ENCODE results near the gene ULK4. TPM values are rescaled to one million over a fixed set of nuclear protein-coding genes. Genes with fewer than 3 reads are reported as not detected.

The ULK4 gene
- total RNA-seq, 2 donors from 2014 or later: 11.1 to 17.9 TPM

DNA sequence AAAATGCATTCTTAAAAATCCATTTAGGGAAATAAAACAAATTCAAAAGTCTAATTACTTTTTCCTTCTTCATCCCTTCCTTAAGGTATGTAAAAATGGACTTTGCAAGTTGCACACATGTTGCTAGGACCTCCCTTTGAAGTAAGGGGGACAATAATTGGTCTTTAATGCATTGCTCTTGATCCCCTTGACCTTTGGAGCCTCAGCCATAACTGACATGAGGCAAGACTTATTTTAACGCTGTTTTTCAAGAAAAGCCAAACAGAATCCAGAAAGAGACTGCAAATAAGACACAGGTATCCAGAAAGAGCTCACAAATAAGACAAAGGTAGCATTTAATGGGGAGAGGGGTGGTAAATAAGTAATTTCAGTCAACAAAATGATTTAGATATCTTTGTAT lies 301.4 kb downstream of the ULK4 start:
- TF ChIP-seq CTCF (conservative IDR thresholded peaks at IDR 0.05): no peak
- H3K4me3 Mint-ChIP-seq: no peak overlapping the region
- Histone ChIP-seq H3K9ac (ENCODE audit: extremely low read depth, low read length, poor library complexity, severe bottlenecking) (no peak overlapping the region), H3K27ac (ENCODE audit: low read depth, low read length) (no peak overlapping the region), H3K9me3 (ENCODE audit: control insufficient read depth, low read length) (peaks cover 7% of the 10 kb centered on the region), H3K4me3 (ENCODE audit: low read length) (no peak overlapping the region), H3K4me1 (ENCODE audit: control insufficient read depth, insufficient read depth, low read length) (no peaks in the 10 kb centered on the region), H3K27me3 (ENCODE audit: control insufficient read depth, insufficient read depth, low read length, poor library complexity, severe bottlenecking) (no peaks in the 10 kb centered on the region), H3K36me3 (ENCODE audit: control insufficient read depth, insufficient read depth, low read length) (no peaks in the 10 kb centered on the region)
- DNase-seq: no peak
- peaks cover 12% of the 10 kb centered on the region for H3K9me3 Mint-ChIP-seq
- peaks cover 7% of the 10 kb centered on the region for H3K4me1 Mint-ChIP-seq
- H3K36me3 Mint-ChIP-seq (ENCODE audit: low read depth): peaks cover 14% of the 10 kb centered on the region
- H3K27me3 Mint-ChIP-seq (ENCODE audit: insufficient read depth): no peaks in the 10 kb centered on the region
- 97 to 100% methylated on average over 1 of the region's 1 CpG for WGBS, 2 experiments (ENCODE audit: insufficient coverage in 1 of 2, insufficient read length in 1 of 2)
- H3K27ac Mint-ChIP-seq: no peak overlapping the region

DNA sequence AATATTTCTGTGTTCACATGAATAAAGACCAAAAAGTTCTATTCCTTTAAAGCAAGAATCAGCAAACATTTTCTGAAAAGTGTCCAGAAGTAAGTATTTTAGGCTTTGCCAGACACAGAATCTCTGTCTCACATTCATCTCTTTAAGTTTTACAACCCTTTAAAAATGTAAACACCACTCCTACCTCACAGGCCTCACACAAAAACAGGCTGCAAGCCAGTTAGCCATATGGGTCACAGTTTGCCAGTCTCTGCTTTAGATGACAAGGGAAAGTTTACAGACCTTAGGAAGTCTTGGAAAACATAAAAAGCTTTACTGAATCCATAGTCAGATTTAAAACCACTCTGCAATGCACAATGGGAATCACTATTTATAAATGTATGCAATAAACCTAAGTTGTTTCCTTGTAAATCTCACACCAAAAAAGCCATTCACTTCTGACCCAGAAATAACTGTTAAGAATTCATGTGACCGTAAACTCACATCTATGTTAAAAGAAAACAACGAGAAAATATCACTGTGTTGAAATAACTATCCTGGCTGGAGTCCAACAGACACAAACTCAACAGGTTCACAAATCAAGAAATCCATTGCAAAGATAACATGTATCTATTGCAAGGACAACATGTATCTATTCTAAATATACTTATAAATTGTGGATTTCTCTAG lies 308.2 kb downstream of the ULK4 start:
- no peak overlapping the region for H3K27ac ChIP-seq (ENCODE audit: low read depth, low read length)
- no peaks in the 10 kb centered on the region for H3K27me3 Mint-ChIP-seq (ENCODE audit: insufficient read depth)
- TF ChIP-seq CTCF (conservative IDR thresholded peaks at IDR 0.05): no peak

GRCh38 chr3:41652931-41653330 lies 309.0 kb downstream of the ULK4 start:
- no peaks in the 10 kb centered on the region for H3K36me3 ChIP-seq (ENCODE audit: control insufficient read depth, insufficient read depth, low read length)
- H3K9ac ChIP-seq (ENCODE audit: extremely low read depth, low read length, poor library complexity, severe bottlenecking): no peak overlapping the region
- H3K4me3 Mint-ChIP-seq: no peak overlapping the region
- WGBS, 2 experiments (ENCODE audit: insufficient coverage in 1 of 2, insufficient read length in 1 of 2): 80% methylated on average over 3 of the region's 3 CpGs; no CpG with 5 or more reads in 1 of the 2 experiments
- H3K4me1 ChIP-seq (ENCODE audit: control insufficient read depth, insufficient read depth, low read length): peaks cover 17% of the 10 kb centered on the region
- no peak for TF ChIP-seq CTCF (conservative IDR thresholded peaks at IDR 0.05)
- peaks cover 10% of the 10 kb centered on the region for H3K36me3 Mint-ChIP-seq (ENCODE audit: low read depth)
- H3K4me3 ChIP-seq (ENCODE audit: low read length): peak overlapping the region; percentile 53
- peaks cover 23% of the 10 kb centered on the region for H3K9me3 Mint-ChIP-seq
- peaks cover 38% of the 10 kb centered on the region for H3K4me1 Mint-ChIP-seq
- no peaks in the 10 kb centered on the region for H3K27me3 Mint-ChIP-seq (ENCODE audit: insufficient read depth)
- DNase-seq: peak; percentile 49
- no peaks in the 10 kb centered on the region for H3K27me3 ChIP-seq (ENCODE audit: control insufficient read depth, insufficient read depth, low read length, poor library complexity, severe bottlenecking)
- peaks cover 20% of the 10 kb centered on the region for H3K9me3 ChIP-seq (ENCODE audit: control insufficient read depth, low read length)
- H3K27ac ChIP-seq (ENCODE audit: low read depth, low read length): no peak overlapping the region
- H3K27ac Mint-ChIP-seq: peak overlapping the region; percentile 83

More for the DNA sequence above, 308.2 kb downstream of the ULK4 start:
- peak overlapping the region; percentile 83 for H3K27ac Mint-ChIP-seq
- Histone ChIP-seq H3K4me1 (ENCODE audit: control insufficient read depth, insufficient read depth, low read length) (peaks cover 17% of the 10 kb centered on the region), H3K27me3 (ENCODE audit: control insufficient read depth, insufficient read depth, low read length, poor library complexity, severe bottlenecking) (no peaks in the 10 kb centered on the region), H3K4me3 (ENCODE audit: low read length) (no peak overlapping the region), H3K9me3 (ENCODE audit: control insufficient read depth, low read length) (peaks cover 13% of the 10 kb centered on the region), H3K36me3 (ENCODE audit: control insufficient read depth, insufficient read depth, low read length) (no peaks in the 10 kb centered on the region), H3K9ac (ENCODE audit: extremely low read depth, low read length, poor library complexity, severe bottlenecking) (no peak overlapping the region)
- H3K4me1 Mint-ChIP-seq: peaks cover 38% of the 10 kb centered on the region
- H3K4me3 Mint-ChIP-seq: no peak overlapping the region
- peaks cover 6% of the 10 kb centered on the region for H3K36me3 Mint-ChIP-seq (ENCODE audit: low read depth)
- WGBS, 2 experiments (ENCODE audit: insufficient coverage in 1 of 2, insufficient read length in 1 of 2): 88% methylated on average over 2 of the region's 2 CpGs; no CpG with 5 or more reads in 1 of the 2 experiments
- no peak for DNase-seq
- H3K9me3 Mint-ChIP-seq: peaks cover 16% of the 10 kb centered on the region

Data from endodermal cell (in vitro differentiated cells).